C4-2B (cell line): Measurements from ENCODE around the gene PLD1.

Source experiments
- H3K27ac ChIP-seq: fragments of 450-650 bp; 2 replicates; pipeline ENCODE4 v1.5.1; 2017
- CTCF ChIP-seq: fragments of 450-650 bp; conservative IDR thresholded peaks from 2 replicates; pipeline ENCODE4 v1.5.1; 2017; ENCODE audit warnings: mild to moderate bottlenecking
- ZFX ChIP-seq: fragments of 450-650 bp; IDR thresholded peaks from 2 replicates; pipeline ENCODE4 v1.6.1; 2017

PLD1 gene

GRCh38 chr3:171671709-171672108, 138.6 kb downstream of the PLD1 start:
- no peak for TF ChIP-seq ZFX
- no peak for TF ChIP-seq CTCF
- no peak overlapping the region for H3K27ac ChIP-seq

GRCh38 chr3:171666516-171666915, 143.8 kb downstream of the PLD1 start:
- TF ChIP-seq ZFX (no peak), CTCF (no peak)

GRCh38 chr3:171663805-171664204, 146.5 kb downstream of the PLD1 start:
- H3K27ac ChIP-seq = no peak overlapping the region
- TF ChIP-seq ZFX (no peak), CTCF (no peak)

More at GRCh38 chr3:171666516-171666915, 143.8 kb downstream of the PLD1 start:
- no peak overlapping the region for H3K27ac ChIP-seq

GRCh38 chr3:171661484-171661883, 148.8 kb downstream of the PLD1 start:
- H3K27ac ChIP-seq = no peak overlapping the region
- TF ChIP-seq CTCF = no peak
- no peak for TF ChIP-seq ZFX

GRCh38 chr3:171660188-171660587, 150.1 kb downstream of the PLD1 start:
- H3K27ac ChIP-seq = no peak overlapping the region

GRCh38 chr3:171658841-171659240, 151.4 kb downstream of the PLD1 start:
- no peak overlapping the region for H3K27ac ChIP-seq
- TF ChIP-seq CTCF (no peak), ZFX (no peak)

More at GRCh38 chr3:171660188-171660587, 150.1 kb downstream of the PLD1 start:
- TF ChIP-seq CTCF (no peak), ZFX (no peak)

GRCh38 chr3:171654809-171655208, 155.5 kb downstream of the PLD1 start:
- TF ChIP-seq CTCF (no peak), ZFX (no peak)
- no peak overlapping the region; the same call in 1 of the 2 replicates for H3K27ac ChIP-seq
